Neural crest cell (in vitro differentiated cells): ENCODE measurements around the gene ACADSB. TPM values are rescaled to one million over a fixed set of nuclear protein-coding genes. Genes with fewer than 3 reads are reported as not detected.

Source experiments
- DNase-seq: peaks from one replicate; pipeline ENCODE4 v3.0.0; 2021; ENCODE audit warnings: low read depth, mixed read lengths, low spot score
- H3K27ac Mint-ChIP-seq: one replicate; pipeline ENCODE4 v1.8.0; 2021; ENCODE audit warnings: mild to moderate bottlenecking, mixed read lengths; ENCODE audit not compliant: unreplicated experiment
- H3K27me3 Mint-ChIP-seq: 2 replicates; pipeline ENCODE4 v1.8.0; 2021; ENCODE audit warnings: low read depth, mild to moderate bottlenecking, mixed read lengths
- H3K36me3 Mint-ChIP-seq: 2 replicates; pipeline ENCODE4 v1.8.0; 2021; ENCODE audit warnings: low read depth, mild to moderate bottlenecking, mixed read lengths
- H3K4me1 Mint-ChIP-seq: 2 replicates; pipeline ENCODE4 v1.8.0; 2021; ENCODE audit warnings: mixed read lengths
- H3K4me3 Mint-ChIP-seq: one replicate; pipeline ENCODE4 v1.8.0; 2021; ENCODE audit warnings: mild to moderate bottlenecking, mixed read lengths
- H3K9me3 Mint-ChIP-seq: 2 replicates; pipeline ENCODE4 v1.8.0; 2021; ENCODE audit warnings: mixed read lengths
- total RNA-seq: library from RNA; stranded (reverse); gene quantifications from 2 replicates; pipeline ENCODE4 v1.2.1, GENCODE V29; 2021
- TF ChIP-seq, protein P1 (sequence below): fragments of 200-600 bp; sonication (generic); conservative IDR thresholded peaks from 2 replicates; pipeline ENCODE4 v1.5.0; 2021; ENCODE audit warnings: antibody characterized with exemption, mild to moderate bottlenecking

The ACADSB gene
- total RNA-seq, 1 donor from 2014 or later, result 17.2 TPM

DNA sequence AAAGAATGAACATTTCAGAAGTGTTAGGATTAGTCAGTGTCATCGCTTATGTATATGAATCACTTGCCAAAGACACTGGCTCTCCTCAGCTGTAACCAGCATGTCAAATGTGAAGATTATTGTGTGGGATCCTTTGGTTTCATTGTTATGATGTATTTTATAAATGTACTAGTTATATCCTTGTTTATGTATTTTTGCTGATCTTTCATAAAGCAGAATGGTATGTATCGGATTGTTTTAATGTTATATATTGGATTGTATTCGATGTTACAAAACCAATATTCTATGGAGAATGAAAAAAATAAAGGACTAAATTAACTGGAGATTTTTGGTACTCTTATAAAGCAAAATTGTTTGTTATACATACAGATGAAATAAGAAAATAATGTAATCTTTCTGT lies 49.2 kb downstream of the ACADSB start:
- Mint-ChIP-seq H3K4me1 (no peaks in the 10 kb centered on the region), H3K36me3 (peaks cover 11% of the 10 kb centered on the region), H3K27me3 (peaks cover 2% of the 10 kb centered on the region), H3K4me3 (no peak overlapping the region), H3K9me3 (no peaks in the 10 kb centered on the region), H3K27ac (no peak overlapping the region)
- no peak for DNase-seq
- TF ChIP-seq, protein P1, sequence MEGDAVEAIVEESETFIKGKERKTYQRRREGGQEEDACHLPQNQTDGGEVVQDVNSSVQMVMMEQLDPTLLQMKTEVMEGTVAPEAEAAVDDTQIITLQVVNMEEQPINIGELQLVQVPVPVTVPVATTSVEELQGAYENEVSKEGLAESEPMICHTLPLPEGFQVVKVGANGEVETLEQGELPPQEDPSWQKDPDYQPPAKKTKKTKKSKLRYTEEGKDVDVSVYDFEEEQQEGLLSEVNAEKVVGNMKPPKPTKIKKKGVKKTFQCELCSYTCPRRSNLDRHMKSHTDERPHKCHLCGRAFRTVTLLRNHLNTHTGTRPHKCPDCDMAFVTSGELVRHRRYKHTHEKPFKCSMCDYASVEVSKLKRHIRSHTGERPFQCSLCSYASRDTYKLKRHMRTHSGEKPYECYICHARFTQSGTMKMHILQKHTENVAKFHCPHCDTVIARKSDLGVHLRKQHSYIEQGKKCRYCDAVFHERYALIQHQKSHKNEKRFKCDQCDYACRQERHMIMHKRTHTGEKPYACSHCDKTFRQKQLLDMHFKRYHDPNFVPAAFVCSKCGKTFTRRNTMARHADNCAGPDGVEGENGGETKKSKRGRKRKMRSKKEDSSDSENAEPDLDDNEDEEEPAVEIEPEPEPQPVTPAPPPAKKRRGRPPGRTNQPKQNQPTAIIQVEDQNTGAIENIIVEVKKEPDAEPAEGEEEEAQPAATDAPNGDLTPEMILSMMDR, result no peak

DNA sequence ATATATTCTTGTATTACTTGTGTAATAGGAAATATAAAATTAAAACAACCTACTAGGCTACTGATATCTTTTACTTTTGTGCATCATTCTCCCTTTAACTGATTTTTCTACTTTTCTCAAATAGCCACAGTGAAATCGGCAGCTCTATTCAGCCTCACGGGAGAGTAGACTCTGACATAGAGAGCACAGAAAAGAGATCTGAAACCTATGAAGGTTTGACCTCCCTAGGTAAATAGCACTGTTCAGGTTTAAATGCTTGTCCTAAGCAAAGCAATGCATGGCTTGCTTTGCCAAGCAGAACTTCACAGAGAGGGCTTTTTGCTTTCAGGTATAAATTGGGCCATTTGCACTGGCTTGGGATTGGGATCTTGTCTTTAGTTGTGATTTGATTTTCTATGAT lies 53.1 kb downstream of the ACADSB start:
- DNase-seq, result no peak
- Mint-ChIP-seq H3K27ac (no peak overlapping the region), H3K4me3 (no peak overlapping the region), H3K9me3 (peaks cover 2% of the 10 kb centered on the region), H3K4me1 (no peaks in the 10 kb centered on the region), H3K36me3 (no peaks in the 10 kb centered on the region), H3K27me3 (peaks cover 6% of the 10 kb centered on the region)
- TF ChIP-seq, protein P1, result no peak

DNA sequence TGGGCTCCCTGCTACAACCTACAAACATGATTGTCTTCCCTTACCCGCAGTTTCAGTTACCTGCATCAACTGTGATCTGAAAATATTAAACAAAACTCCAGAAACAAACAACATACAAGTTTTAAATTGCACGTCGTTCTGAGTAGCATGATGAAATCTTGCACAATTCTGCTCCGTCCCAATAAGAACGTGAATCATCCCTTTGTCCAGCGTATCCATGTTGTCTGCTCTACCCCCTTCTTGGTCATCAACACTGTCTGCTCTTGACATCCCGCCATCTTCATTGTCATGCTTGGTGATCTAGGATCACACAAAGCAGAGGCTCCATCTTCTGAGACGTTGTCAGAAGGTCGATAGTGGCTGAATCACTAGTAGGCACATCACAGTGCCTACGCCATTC lies 53.9 kb downstream of the ACADSB start:
- TF ChIP-seq, protein P1, result no peak
- Mint-ChIP-seq H3K27ac (no peak overlapping the region), H3K9me3 (peaks cover 2% of the 10 kb centered on the region), H3K4me1 (no peaks in the 10 kb centered on the region), H3K4me3 (no peak overlapping the region), H3K36me3 (no peaks in the 10 kb centered on the region), H3K27me3 (peaks cover 6% of the 10 kb centered on the region)
- no peak for DNase-seq

DNA sequence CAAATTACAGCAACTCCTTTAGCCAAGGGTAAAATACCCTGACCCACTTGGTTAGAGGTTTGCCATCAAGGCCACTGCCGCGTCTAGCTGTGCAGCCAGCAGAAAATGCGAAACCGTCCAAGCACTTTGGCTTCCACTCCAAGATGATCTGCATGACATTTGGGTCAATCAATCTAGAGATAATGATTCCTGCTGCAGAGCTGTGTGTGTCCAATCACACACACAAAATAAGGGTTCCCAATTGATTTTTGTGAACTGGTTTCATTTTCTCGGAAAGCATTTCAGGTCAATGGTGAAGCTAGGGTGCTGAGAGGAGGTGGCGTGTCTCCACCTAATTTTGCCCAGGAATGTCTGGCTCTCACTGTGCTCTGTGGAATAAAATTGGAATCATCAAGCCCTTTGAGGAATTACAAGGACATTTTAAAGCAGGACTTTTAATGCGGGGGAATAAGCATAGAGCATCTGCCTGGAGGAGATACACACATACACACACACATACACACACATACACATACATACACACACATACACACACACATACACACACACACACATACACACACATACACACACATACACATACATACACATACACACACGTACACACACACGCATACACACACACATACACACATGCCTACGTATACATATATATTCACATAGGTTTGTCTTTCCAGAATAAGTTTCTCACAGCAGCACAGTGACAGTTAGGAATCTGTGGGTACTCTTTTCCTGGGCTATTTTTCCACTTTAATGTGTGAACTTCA lies 59.5 kb downstream of the ACADSB start:
- no peak for DNase-seq
- Mint-ChIP-seq H3K9me3 (peaks cover 2% of the 10 kb centered on the region), H3K4me3 (no peak overlapping the region), H3K27ac (no peak overlapping the region), H3K27me3 (peaks cover 3% of the 10 kb centered on the region), H3K36me3 (no peaks in the 10 kb centered on the region), H3K4me1 (peaks cover 19% of the 10 kb centered on the region)
- TF ChIP-seq, protein P1, result no peak

DNA sequence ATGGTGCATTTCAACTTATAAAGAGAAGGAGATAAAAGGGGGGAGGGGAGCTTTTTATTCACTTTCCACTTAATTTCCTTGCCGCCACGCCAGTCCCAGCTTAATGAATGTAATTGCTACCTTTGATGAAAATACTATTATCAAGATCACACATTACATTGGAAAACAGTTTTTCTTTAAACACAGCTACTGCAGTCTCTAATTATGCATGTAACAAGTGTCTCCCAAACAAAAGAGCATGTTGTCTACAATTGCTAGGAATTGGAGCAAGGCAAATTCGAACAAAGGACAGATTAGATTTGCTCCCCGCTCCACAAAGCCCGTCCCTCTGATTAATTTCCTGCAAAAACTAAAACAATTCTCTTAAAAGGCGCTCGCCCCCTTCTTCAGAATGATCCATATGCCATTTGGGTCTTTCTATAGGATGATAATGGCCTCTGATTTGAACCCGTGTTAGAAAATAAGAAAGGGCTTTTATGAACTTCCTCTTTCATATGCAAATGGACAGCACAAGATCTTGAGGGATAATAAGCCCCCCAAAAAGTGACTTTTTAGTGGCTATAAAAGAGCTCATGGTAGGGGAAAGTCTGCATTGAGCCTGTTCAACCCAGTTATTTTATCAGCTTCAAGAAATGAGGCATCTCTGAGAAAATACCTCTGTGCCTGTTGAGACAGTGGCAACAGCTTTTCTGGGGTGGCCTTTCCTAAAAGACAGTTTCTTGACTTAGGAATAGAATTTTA lies 60.6 kb downstream of the ACADSB start:
- Mint-ChIP-seq H3K27ac (no peak overlapping the region), H3K36me3 (no peaks in the 10 kb centered on the region), H3K4me1 (peaks cover 19% of the 10 kb centered on the region), H3K4me3 (peak overlapping the region; percentile 5), H3K9me3 (peaks cover 2% of the 10 kb centered on the region), H3K27me3 (peaks cover 3% of the 10 kb centered on the region)
- TF ChIP-seq, protein P1, result no peak
- no peak for DNase-seq
